ENCODE data around the gene ZHX3.

Gene ZHX3

GRCh38 chr20:41171736-41172295, 145.7 kb downstream of the ZHX3 start:
- H3K4me2 ChIP-seq (ENCODE audit: insufficient read depth, low read length, poor library complexity, severe bottlenecking): no peak overlapping the region
- H4K8ac ChIP-seq (ENCODE audit: low read depth, low read length): no peak overlapping the region
- H3K4me3 ChIP-seq (ENCODE audit: low read length in 2 of 2): no peak overlapping the region
- no peak overlapping the region for H2BK12ac ChIP-seq (ENCODE audit: low read length)
- H3K18ac ChIP-seq (ENCODE audit: low read length): no peak overlapping the region
- no peak overlapping the region for H3K27ac ChIP-seq (replicated peaks; ENCODE audit: low read length)
- no peak overlapping the region for H3K14ac ChIP-seq (ENCODE audit: low read length)
- H3K36me3 ChIP-seq (replicated peaks in 1 of 2; ENCODE audit: control insufficient read depth in 2 of 2, insufficient read depth in 2 of 2, low read length in 2 of 2): peaks cover 85 to 97% of the 10 kb centered on the region in 2 donors
- H2BK5ac ChIP-seq (ENCODE audit: low read length): no peak overlapping the region
- H2AFZ ChIP-seq (ENCODE audit: low read length): no peak overlapping the region
- no peak for DNase-seq (ENCODE audit: low spot score)
- H4K91ac ChIP-seq (ENCODE audit: low read depth, low read length, poor library complexity): no peak overlapping the region
- H3K79me1 ChIP-seq (ENCODE audit: low read depth, low read length): peaks cover 2% of the 10 kb centered on the region
- WGBS, 2 donors (ENCODE audit: extremely low coverage in 2 of 2, insufficient read length in 2 of 2, insufficient replicate concordance in 1 of 2): no CpG with 5 or more reads among the region's 3 CpGs
- H3K27me3 ChIP-seq (ENCODE audit: control insufficient read depth in 3 of 3, insufficient read depth in 3 of 3, low read depth in 1 of 3, low read length in 3 of 3): no peaks in the 10 kb centered on the region
- H2BK15ac ChIP-seq (ENCODE audit: low read length): no peak overlapping the region
- peaks cover 0 to 16% of the 10 kb centered on the region in 2 donors for H3K4me1 ChIP-seq (ENCODE audit: control insufficient read depth in 2 of 2, insufficient read depth in 1 of 2, low read depth in 1 of 2, low read length in 2 of 2)
- H3K9me3 ChIP-seq (replicated peaks in 1 of 2; ENCODE audit: control insufficient read depth in 2 of 2, insufficient read depth in 1 of 2, low read depth in 1 of 2, low read length in 2 of 2): no peaks in the 10 kb centered on the region
- no peak overlapping the region for H3K4ac ChIP-seq (ENCODE audit: low read length)
- H2AK5ac ChIP-seq (ENCODE audit: low read depth, low read length): no peak overlapping the region
- H3K9ac ChIP-seq (ENCODE audit: low read depth, low read length, poor library complexity): no peak overlapping the region
- H2BK120ac ChIP-seq (ENCODE audit: low read depth, low read length): no peak overlapping the region
- H3K23ac ChIP-seq (ENCODE audit: low read depth, low read length, poor library complexity): no peak overlapping the region

GRCh38 chr20:41170386-41171105, 147.0 kb downstream of the ZHX3 start:
- Histone ChIP-seq H4K8ac (ENCODE audit: low read depth, low read length) (no peak overlapping the region), H3K4me1 (ENCODE audit: control insufficient read depth in 2 of 2, insufficient read depth in 1 of 2, low read depth in 1 of 2, low read length in 2 of 2) (peaks cover 0 to 16% of the 10 kb centered on the region in 2 donors)
- no CpG with 5 or more reads among the region's 6 CpGs for WGBS, 2 donors (ENCODE audit: extremely low coverage in 2 of 2, insufficient read length in 2 of 2, insufficient replicate concordance in 1 of 2)

GRCh38 chr20:41169791-41170351, 147.7 kb downstream of the ZHX3 start:
- Histone ChIP-seq H3K9me3 (replicated peaks in 1 of 2; ENCODE audit: control insufficient read depth in 2 of 2, insufficient read depth in 1 of 2, low read depth in 1 of 2, low read length in 2 of 2) (peaks cover 0 to 2% of the 10 kb centered on the region in 2 donors), H3K18ac (ENCODE audit: low read length) (no peak overlapping the region), H3K4me3 (ENCODE audit: low read length in 2 of 2) (peak overlapping the region in 1 of 2 donors; percentile 13), H3K9ac (ENCODE audit: low read depth, low read length, poor library complexity) (no peak overlapping the region), H4K8ac (ENCODE audit: low read depth, low read length) (no peak overlapping the region), H3K79me1 (ENCODE audit: low read depth, low read length) (peaks cover 8% of the 10 kb centered on the region), H2BK12ac (ENCODE audit: low read length) (no peak overlapping the region), H3K4me1 (ENCODE audit: control insufficient read depth in 2 of 2, insufficient read depth in 1 of 2, low read depth in 1 of 2, low read length in 2 of 2) (peaks cover 0 to 12% of the 10 kb centered on the region in 2 donors), H3K23ac (ENCODE audit: low read depth, low read length, poor library complexity) (no peak overlapping the region), H2BK5ac (ENCODE audit: low read length) (no peak overlapping the region), H3K27me3 (ENCODE audit: control insufficient read depth in 3 of 3, insufficient read depth in 3 of 3, low read depth in 1 of 3, low read length in 3 of 3) (no peaks in the 10 kb centered on the region), H3K27ac (replicated peaks; ENCODE audit: low read length) (no peak overlapping the region), H4K91ac (ENCODE audit: low read depth, low read length, poor library complexity) (no peak overlapping the region), H3K4ac (ENCODE audit: low read length) (no peak overlapping the region), H2BK15ac (ENCODE audit: low read length) (no peak overlapping the region), H2AFZ (ENCODE audit: low read length) (no peak overlapping the region), H2AK5ac (ENCODE audit: low read depth, low read length) (no peak overlapping the region), H3K4me2 (ENCODE audit: insufficient read depth, low read length, poor library complexity, severe bottlenecking) (no peak overlapping the region), H2BK120ac (ENCODE audit: low read depth, low read length) (no peak overlapping the region), H3K36me3 (replicated peaks in 1 of 2; ENCODE audit: control insufficient read depth in 2 of 2, insufficient read depth in 2 of 2, low read length in 2 of 2) (peaks cover 89 to 97% of the 10 kb centered on the region in 2 donors), H3K14ac (ENCODE audit: low read length) (no peak overlapping the region)
- DNase-seq (ENCODE audit: low spot score): no peak
- WGBS, 2 donors (ENCODE audit: extremely low coverage in 2 of 2, insufficient read length in 2 of 2, insufficient replicate concordance in 1 of 2): no CpG with 5 or more reads among the region's 14 CpGs

More at GRCh38 chr20:41170386-41171105, 147.0 kb downstream of the ZHX3 start:
- no peak overlapping the region for H3K18ac ChIP-seq (ENCODE audit: low read length)
- no peak overlapping the region for H2BK5ac ChIP-seq (ENCODE audit: low read length)
- no peak overlapping the region for H3K9ac ChIP-seq (ENCODE audit: low read depth, low read length, poor library complexity)
- H3K4me3 ChIP-seq (ENCODE audit: low read length in 2 of 2): no peak overlapping the region
- H3K36me3 ChIP-seq (replicated peaks in 1 of 2; ENCODE audit: control insufficient read depth in 2 of 2, insufficient read depth in 2 of 2, low read length in 2 of 2): peaks cover 87 to 97% of the 10 kb centered on the region in 2 donors
- no peak overlapping the region for H3K23ac ChIP-seq (ENCODE audit: low read depth, low read length, poor library complexity)
- H3K4me2 ChIP-seq (ENCODE audit: insufficient read depth, low read length, poor library complexity, severe bottlenecking): no peak overlapping the region
- H3K79me1 ChIP-seq (ENCODE audit: low read depth, low read length): peaks cover 8% of the 10 kb centered on the region
- H3K14ac ChIP-seq (ENCODE audit: low read length): no peak overlapping the region
- peaks cover 0 to 2% of the 10 kb centered on the region in 2 donors for H3K9me3 ChIP-seq (replicated peaks in 1 of 2; ENCODE audit: control insufficient read depth in 2 of 2, insufficient read depth in 1 of 2, low read depth in 1 of 2, low read length in 2 of 2)
- H3K4ac ChIP-seq (ENCODE audit: low read length): no peak overlapping the region
- no peak overlapping the region for H2AFZ ChIP-seq (ENCODE audit: low read length)
- no peak overlapping the region for H4K91ac ChIP-seq (ENCODE audit: low read depth, low read length, poor library complexity)
- no peaks in the 10 kb centered on the region for H3K27me3 ChIP-seq (ENCODE audit: control insufficient read depth in 3 of 3, insufficient read depth in 3 of 3, low read depth in 1 of 3, low read length in 3 of 3)
- H2BK12ac ChIP-seq (ENCODE audit: low read length): no peak overlapping the region
- no peak overlapping the region for H2AK5ac ChIP-seq (ENCODE audit: low read depth, low read length)
- no peak overlapping the region for H2BK120ac ChIP-seq (ENCODE audit: low read depth, low read length)
- no peak overlapping the region for H3K27ac ChIP-seq (replicated peaks; ENCODE audit: low read length)
- no peak overlapping the region for H2BK15ac ChIP-seq (ENCODE audit: low read length)
- DNase-seq (ENCODE audit: low spot score): no peak

GRCh38 chr20:41169162-41169690, 148.3 kb downstream of the ZHX3 start:
- H3K18ac ChIP-seq (ENCODE audit: low read length): no peak overlapping the region
- peaks cover 0 to 2% of the 10 kb centered on the region in 2 donors for H3K9me3 ChIP-seq (replicated peaks in 1 of 2; ENCODE audit: control insufficient read depth in 2 of 2, insufficient read depth in 1 of 2, low read depth in 1 of 2, low read length in 2 of 2)
- no peak for DNase-seq (ENCODE audit: low spot score)
- H3K27me3 ChIP-seq (ENCODE audit: control insufficient read depth in 3 of 3, insufficient read depth in 3 of 3, low read depth in 1 of 3, low read length in 3 of 3): no peaks in the 10 kb centered on the region
- no peak overlapping the region for H3K14ac ChIP-seq (ENCODE audit: low read length)
- H2BK120ac ChIP-seq (ENCODE audit: low read depth, low read length): no peak overlapping the region
- WGBS, 2 donors (ENCODE audit: extremely low coverage in 2 of 2, insufficient read length in 2 of 2, insufficient replicate concordance in 1 of 2): no CpG with 5 or more reads among the region's 9 CpGs
- H3K4me3 ChIP-seq (ENCODE audit: low read length in 2 of 2): peak overlapping the region in 1 of 2 donors; percentile 13
- H3K4me1 ChIP-seq (ENCODE audit: control insufficient read depth in 2 of 2, insufficient read depth in 1 of 2, low read depth in 1 of 2, low read length in 2 of 2): peaks cover 0 to 5% of the 10 kb centered on the region in 2 donors
- H2BK5ac ChIP-seq (ENCODE audit: low read length): no peak overlapping the region
- no peak overlapping the region for H2BK15ac ChIP-seq (ENCODE audit: low read length)
- H3K4me2 ChIP-seq (ENCODE audit: insufficient read depth, low read length, poor library complexity, severe bottlenecking): no peak overlapping the region
- H2BK12ac ChIP-seq (ENCODE audit: low read length): no peak overlapping the region
- no peak overlapping the region for H4K8ac ChIP-seq (ENCODE audit: low read depth, low read length)
- peaks cover 8% of the 10 kb centered on the region for H3K79me1 ChIP-seq (ENCODE audit: low read depth, low read length)
- no peak overlapping the region for H3K27ac ChIP-seq (replicated peaks; ENCODE audit: low read length)
- no peak overlapping the region for H3K23ac ChIP-seq (ENCODE audit: low read depth, low read length, poor library complexity)
- no peak overlapping the region for H2AFZ ChIP-seq (ENCODE audit: low read length)
- no peak overlapping the region for H2AK5ac ChIP-seq (ENCODE audit: low read depth, low read length)
- no peak overlapping the region for H3K4ac ChIP-seq (ENCODE audit: low read length)
- H4K91ac ChIP-seq (ENCODE audit: low read depth, low read length, poor library complexity): no peak overlapping the region
- H3K9ac ChIP-seq (ENCODE audit: low read depth, low read length, poor library complexity): no peak overlapping the region
- H3K36me3 ChIP-seq (replicated peaks in 1 of 2; ENCODE audit: control insufficient read depth in 2 of 2, insufficient read depth in 2 of 2, low read length in 2 of 2): peaks cover 89 to 97% of the 10 kb centered on the region in 2 donors
